Caki2 (cell line): ENCODE measurements around the gene RITA1. TPM values are rescaled to one million over a fixed set of nuclear protein-coding genes. Genes with fewer than 3 reads are reported as not detected.

Experiments
- DNase-seq: peaks from one replicate; pipeline ENCODE4 v3.0.0-alpha.2; 2015; ENCODE audit warnings: low read depth
- in situ Hi-C: cut with HindIII; loops from 2 replicates; pipeline ENCODE4 v1.10.0; 2016; ENCODE audit warnings: low sequenced_read_pairs, low pct_unique_long_range_greater_than_20kb, mixed read lengths
- total RNA-seq: library from RNA; depleted of rRNA; stranded (reverse); fragments of >200 nt; shearing (Covaris generic); gene quantifications from 2 replicates; pipeline ENCODE4 v1.2.3, GENCODE V29; 2014; ENCODE audit warnings: low replicate concordance; rRNA removed

RITA1 gene
- total RNA-seq, 1 experiment from 2014 or later: 37.1 TPM

DNA sequence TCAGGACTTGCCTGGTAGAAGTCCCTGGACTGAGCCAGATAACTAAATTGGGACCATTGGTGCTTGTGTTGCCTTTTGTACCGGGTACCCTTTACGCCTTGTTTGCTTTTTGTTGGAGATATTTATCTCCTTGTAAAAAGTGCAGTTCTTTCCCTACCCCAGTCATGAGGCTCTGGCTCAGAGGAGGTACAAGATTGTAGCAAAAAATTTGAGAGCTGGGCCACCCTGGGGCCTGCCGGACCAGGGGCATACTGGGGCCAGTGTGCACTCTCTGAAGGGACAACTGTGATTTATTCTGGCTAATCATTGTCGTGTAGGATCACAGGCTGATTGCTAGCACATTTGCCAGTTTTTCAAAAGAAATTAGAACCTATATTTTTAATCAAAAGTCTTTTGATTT, 49.0 kb downstream of the RITA1 start:
- in situ Hi-C loops: no loop called here
- DNase-seq: no peak

DNA sequence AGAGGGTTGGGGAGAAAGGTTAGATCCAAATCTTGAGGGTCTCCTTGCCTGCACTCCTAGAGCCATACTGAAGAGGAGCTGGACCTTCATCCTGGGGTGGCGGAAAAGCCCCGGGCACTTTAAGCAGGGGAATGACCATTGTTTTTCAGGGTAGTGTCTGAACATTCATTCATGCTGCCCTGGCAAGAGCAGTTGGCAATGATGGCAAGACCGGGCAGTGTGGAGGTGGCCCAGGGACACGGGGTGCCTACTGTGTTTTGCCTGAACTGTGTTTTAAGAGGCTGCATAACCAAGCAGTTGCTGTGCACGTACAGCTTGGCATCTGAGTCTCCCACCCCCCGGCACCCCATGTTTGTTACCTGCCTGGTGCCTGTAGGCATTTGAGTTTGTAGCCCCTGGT, 50.5 kb downstream of the RITA1 start:
- in situ Hi-C loops: no loop called here
- no peak for DNase-seq

DNA sequence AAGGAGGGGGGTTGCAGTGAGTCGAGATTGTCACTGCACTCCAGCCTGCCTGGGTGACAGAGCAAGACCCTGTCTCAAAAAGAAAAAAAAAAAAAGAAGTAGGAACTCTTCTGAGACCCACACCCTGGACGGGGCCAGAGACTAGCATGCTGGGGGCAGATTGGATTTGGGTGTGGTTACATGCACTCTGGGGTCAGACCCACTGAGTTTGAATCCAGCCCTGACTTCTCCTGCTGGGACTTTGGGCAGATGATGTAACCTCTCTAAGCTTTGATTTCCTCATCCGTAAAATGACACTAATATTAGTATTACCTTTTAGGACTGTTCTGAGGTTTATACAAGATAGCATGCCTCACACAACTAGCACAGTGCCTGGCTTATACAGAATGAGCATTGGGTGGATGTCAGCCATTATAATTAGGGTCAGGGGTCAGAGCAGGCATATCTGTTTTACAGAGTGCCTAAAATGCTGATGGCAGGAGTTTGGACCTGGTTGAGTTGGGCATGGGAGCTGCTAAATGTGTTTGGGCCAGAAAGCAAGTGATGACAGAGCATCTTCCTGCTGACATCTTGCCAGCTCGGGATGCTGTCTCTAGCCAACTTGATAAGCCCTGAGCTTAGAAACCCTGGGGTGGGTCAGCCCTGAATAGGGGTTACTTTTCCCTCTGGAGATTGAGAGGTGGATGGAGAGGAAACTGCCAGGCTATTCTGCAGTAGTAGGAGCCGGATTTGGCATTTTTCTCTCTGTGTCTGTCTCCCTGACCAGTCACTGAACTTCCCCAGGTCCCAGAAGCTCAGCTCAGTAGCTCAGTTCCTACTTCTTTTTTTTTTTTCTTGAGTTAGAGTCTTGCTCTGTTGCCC, 51.2 kb downstream of the RITA1 start:
- in situ Hi-C loops: no loop called here
- no peak for DNase-seq

DNA sequence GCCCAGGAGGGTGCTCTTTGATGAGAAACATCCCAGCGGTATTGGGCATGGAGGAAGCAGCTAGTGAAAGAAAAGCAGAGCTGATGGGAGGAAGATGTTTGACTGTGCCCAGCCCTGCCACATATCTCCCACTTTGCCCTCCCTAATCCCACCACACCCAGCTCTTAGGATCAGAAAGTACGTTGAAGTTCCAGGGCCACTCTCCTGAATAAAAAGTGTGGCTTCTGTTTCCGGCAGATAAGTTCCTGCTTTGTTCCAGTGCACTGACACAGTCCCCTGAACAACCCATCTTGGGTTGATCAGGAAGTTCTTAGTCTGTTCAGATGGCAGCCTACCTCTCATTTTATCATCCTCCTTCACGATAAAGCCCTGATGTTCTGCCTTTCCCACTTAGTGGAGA, 52.2 kb downstream of the RITA1 start:
- DNase-seq: no peak
- in situ Hi-C loops: no loop called here

DNA sequence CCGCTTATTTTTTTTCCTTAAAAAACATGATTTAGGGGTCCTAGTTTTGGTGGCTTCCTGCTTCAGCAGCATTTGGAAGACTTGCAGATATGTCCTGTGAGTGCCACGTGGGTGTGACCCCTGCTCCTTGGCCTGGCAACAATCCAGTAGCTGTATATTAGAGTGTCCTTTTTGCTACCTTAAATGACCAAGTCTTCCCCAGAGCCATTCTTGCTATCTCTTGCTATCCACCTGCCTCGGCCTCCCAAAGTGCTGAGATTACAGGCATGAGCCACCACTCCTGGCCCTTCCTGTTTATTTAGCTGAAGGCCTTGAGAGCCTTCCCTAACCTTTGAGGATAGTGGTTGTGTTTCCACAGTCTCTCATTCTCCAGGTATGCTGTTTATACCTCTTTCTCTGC, 52.8 kb downstream of the RITA1 start:
- no peak for DNase-seq
- in situ Hi-C loops: no loop called here

DNA sequence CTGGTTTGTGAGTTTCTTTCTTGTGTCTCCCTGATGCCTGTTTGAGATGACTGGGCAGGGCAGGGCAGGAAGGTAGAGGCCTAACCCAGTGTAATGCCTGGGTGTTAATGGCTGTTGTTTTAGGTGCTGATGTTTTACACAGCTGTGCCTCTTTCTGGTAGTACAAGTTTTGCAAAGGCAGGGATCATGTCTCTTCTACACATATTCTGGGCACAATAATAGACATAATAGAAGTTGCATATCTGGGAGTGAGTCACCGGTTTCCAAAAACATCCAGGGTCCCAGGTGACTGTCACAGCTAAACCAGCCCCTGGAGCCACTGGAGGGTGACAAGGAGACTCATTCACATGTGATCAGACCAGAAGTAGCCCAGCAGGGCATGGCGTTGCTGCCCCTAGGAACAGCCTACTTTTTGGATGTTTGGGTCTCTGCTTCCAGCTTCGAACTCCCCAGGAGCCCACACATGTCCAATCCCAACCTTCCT, 53.8 kb downstream of the RITA1 start:
- DNase-seq: peak; percentile 54
- in situ Hi-C loops: no loop called here

DNA sequence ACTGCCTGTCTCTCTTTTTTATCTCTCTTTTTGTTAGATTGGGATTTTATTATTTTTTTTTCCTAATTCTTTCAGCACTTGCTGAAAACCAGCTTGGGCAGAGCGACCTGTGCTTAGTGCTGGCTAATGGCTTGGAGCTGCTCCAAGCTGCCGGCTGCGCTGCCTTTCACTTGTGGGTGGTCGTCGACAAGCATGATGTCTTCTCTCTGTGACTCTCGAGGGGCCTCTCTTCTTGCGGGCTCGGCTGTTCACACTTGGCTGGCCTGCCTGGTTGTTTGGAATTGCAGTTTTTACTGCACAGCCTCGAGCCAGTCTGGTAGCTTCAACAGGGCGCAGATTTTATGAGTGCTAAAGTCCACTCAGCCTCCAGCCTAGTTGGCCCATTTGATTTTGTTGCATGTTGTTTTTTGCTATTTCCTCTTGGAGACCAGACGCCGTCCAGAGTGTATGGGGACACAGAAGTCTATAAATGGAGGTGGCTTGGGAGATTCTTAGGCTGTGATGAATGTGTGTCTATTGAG, 54.4 kb downstream of the RITA1 start:
- peak; percentile 26 for DNase-seq
- in situ Hi-C loops: no loop called here

DNA sequence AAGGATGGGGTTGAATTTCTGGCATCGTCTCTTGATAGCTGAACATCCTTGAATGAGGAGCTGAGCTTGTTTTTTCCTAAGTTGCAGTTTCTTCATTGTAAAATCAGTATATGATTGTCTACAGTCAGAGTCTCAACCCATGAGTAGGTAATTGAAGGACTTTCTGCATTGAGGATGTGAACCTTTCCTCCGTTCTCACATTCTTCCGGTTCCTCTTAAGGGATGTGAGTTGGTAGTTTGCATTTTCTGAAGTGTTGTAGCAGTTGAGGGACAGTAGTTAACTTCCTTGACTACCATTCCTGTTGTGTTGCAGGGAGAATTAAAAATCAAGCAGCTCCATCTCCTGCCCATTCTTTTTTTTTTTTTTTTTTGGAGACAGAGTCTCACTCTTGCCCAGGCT, 54.9 kb downstream of the RITA1 start:
- no peak for DNase-seq
- in situ Hi-C loops: no loop called here

DNA sequence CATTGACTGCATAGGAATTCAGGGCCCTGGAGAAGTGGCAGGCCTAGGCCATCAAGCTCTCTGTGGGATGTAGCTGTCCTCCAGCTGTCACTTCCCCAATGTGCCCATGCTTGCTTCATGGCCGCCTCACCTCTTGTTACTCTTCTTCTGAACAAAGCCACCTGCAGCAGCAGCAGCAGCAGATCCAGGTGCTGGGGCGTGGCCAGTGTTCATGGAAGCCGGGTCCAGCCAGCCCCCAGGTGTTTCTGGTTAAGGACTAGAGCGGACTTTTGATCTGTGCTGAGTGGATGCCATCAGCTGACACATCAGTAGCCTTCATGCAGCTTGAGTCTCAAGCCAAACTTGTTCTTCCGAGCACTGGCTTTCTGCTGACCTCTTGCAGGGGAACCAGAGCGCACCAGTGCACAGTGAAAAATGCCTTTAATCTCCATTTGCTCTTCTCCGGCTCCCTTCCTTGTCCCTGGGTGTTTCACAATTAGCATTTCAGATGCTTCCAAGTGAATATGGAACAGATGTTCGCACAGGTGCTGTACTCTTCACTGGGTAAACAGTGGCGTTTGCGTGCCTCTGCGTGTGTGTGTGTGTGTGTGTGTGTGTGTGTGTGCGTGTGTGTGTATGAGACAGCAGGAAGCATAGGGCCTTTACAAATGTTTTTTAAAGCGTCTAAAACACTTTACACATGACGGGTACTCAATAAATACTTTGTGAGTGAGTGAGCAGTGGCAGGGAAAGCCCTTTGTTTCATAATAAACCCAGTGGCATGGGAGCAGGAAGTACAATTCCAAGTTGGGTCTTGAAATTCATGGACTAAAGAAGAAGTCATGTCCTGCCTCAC, 55.9 kb downstream of the RITA1 start:
- in situ Hi-C loops: no loop called here
- DNase-seq: peak; percentile 88

Other genes starting within 250 kb of the RITA1 start
- 11.4 and 19.1 TPM in 2 replicates for gene OAS3, start 247.2 kb upstream of the RITA1 start, total RNA-seq
- gene OAS2, start 207.2 kb upstream of the RITA1 start, total RNA-seq: 0.30 and 1.0 TPM in 2 replicates
- gene DTX1, start 129.0 kb upstream of the RITA1 start, total RNA-seq: not detected in 2 replicates
- gene RASAL1, start 50.0 kb upstream of the RITA1 start, total RNA-seq: 29.3 and 65.1 TPM in 2 replicates
- gene CFAP73, start 36.0 kb upstream of the RITA1 start, total RNA-seq: 5.4 and 6.2 TPM in 2 replicates
- 48.3 and 57.9 TPM in 2 replicates for gene DDX54, start 243 bp upstream of the RITA1 start, total RNA-seq
- gene TPCN1, start 35.7 kb downstream of the RITA1 start, total RNA-seq: 16.4 and 18.9 TPM in 2 replicates
- gene SLC8B1, start 149.4 kb downstream of the RITA1 start, total RNA-seq: 18.5 and 20.2 TPM in 2 replicates
- gene PLBD2, start 172.9 kb downstream of the RITA1 start, total RNA-seq: 10.1 and 12.6 TPM in 2 replicates
- gene SDS, start 218.2 kb downstream of the RITA1 start, total RNA-seq: not detected in 2 replicates
- gene SDSL, start 236.7 kb downstream of the RITA1 start, total RNA-seq: 32.2 and 48.2 TPM in 2 replicates